Ascending aorta (tissue), 2 donors: ENCODE data around the gene BCL6B. TPM values are rescaled to one million over a fixed set of nuclear protein-coding genes. Genes with fewer than 3 reads are reported as not detected.

ENCODE experiments used
- DNase-seq, 2 donors: peaks; one replicate each; pipeline ENCODE4 v3.0.0-alpha.2; 2019; ENCODE audit warnings: low spot score in 2 of 2
- H3K27ac ChIP-seq, 2 donors: fragments of 200-600 bp; sonication (generic); one replicate each; pipeline ENCODE4 v1.5.1; 2016 to 2017; ENCODE audit warnings: mild to moderate bottlenecking in 1 of 2
- H3K27me3 ChIP-seq: fragments of 200-600 bp; sonication (generic); one replicate; pipeline ENCODE4 v1.5.1; 2017
- H3K36me3 ChIP-seq, 2 donors: fragments of 200-600 bp; sonication (generic); one replicate each; pipeline ENCODE4 v1.5.1; 2016
- H3K4me1 ChIP-seq, 2 donors: fragments of 200-600 bp; sonication (generic); one replicate each; pipeline ENCODE4 v1.5.1; 2016 to 2017; ENCODE audit warnings: mild to moderate bottlenecking in 1 of 2
- H3K4me3 ChIP-seq, 2 donors: fragments of 200-600 bp; sonication (generic); one replicate each; pipeline ENCODE4 v1.5.1; 2016 to 2017; ENCODE audit warnings: mild to moderate bottlenecking in 1 of 2
- H3K9me3 ChIP-seq, 2 donors: fragments of 200-600 bp; sonication (generic); one replicate each; pipeline ENCODE4 v1.5.1; 2016
- intact Hi-C: fragments of 100-400 bp; cut with DNase I; formaldehyde crosslinking; loops from one replicate; pipeline ENCODE4 v1.15.1; 2023
- total RNA-seq: library from RNA; depleted of rRNA; stranded (reverse); fragments of >200 nt; gene quantifications from one replicate; pipeline ENCODE4 v1.1.0, GENCODE V29; 2016
- TF ChIP-seq, protein P1 (sequence below), 3 experiments: fragments of 200-600 bp in 2 of 3; fragments of 450-650 bp in 1 of 3; sonication (generic) in 2 of 3; IDR thresholded peaks; one replicate each; pipeline ENCODE4 v1.5.1; 2016 to 2019; ENCODE audit warnings: antibody characterized with exemption in 3 of 3, mild to moderate bottlenecking in 1 of 3, moderate library complexity in 1 of 3

Gene BCL6B
- total RNA-seq, 1 donor from 2014 or later: 16.4 TPM

DNA sequence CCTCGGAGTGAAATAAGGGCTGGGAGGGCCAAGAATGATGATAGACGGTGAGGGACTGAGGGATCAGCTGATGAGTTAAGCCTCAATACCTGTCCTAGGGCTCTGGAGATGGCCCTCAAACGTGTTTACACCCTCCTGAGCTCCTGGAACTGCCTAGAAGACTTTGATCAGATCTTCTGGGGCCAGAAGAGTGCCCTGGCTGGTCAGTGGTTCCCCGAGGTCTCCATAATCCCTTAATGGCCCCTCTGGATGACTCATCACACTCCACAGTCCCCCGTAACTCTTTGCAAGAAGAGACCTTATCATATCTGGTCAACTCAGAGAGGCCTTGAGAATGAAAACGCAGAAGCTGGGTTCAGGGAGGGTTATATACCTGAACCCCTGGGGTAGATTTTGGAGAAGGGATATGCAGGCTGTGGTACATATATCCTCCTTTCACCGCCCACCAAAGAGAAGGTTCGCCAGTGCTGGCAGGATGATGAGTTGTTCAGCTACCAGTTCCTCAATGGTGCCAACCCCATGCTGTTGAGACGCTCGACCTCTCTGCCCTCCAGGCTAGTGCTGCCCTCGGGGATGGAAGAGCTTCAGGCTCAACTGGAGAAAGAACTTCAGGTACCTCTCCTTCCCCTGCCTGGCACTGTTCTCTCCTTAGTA lies 23.9 kb upstream of the BCL6B start:
- Histone ChIP-seq H3K4me1 (peaks cover 7 to 8% of the 10 kb centered on the region in 2 donors), H3K4me3 (no peak overlapping the region), H3K27me3 (no peaks in the 10 kb centered on the region), H3K36me3 (peaks cover 48 to 62% of the 10 kb centered on the region in 2 donors), H3K27ac (no peak overlapping the region), H3K9me3 (no peaks in the 10 kb centered on the region)
- DNase-seq: no peak
- TF ChIP-seq, protein P1, sequence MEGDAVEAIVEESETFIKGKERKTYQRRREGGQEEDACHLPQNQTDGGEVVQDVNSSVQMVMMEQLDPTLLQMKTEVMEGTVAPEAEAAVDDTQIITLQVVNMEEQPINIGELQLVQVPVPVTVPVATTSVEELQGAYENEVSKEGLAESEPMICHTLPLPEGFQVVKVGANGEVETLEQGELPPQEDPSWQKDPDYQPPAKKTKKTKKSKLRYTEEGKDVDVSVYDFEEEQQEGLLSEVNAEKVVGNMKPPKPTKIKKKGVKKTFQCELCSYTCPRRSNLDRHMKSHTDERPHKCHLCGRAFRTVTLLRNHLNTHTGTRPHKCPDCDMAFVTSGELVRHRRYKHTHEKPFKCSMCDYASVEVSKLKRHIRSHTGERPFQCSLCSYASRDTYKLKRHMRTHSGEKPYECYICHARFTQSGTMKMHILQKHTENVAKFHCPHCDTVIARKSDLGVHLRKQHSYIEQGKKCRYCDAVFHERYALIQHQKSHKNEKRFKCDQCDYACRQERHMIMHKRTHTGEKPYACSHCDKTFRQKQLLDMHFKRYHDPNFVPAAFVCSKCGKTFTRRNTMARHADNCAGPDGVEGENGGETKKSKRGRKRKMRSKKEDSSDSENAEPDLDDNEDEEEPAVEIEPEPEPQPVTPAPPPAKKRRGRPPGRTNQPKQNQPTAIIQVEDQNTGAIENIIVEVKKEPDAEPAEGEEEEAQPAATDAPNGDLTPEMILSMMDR (IDR thresholded peaks at IDR 0.05): no peak
- intact Hi-C loops: no loop called here

DNA sequence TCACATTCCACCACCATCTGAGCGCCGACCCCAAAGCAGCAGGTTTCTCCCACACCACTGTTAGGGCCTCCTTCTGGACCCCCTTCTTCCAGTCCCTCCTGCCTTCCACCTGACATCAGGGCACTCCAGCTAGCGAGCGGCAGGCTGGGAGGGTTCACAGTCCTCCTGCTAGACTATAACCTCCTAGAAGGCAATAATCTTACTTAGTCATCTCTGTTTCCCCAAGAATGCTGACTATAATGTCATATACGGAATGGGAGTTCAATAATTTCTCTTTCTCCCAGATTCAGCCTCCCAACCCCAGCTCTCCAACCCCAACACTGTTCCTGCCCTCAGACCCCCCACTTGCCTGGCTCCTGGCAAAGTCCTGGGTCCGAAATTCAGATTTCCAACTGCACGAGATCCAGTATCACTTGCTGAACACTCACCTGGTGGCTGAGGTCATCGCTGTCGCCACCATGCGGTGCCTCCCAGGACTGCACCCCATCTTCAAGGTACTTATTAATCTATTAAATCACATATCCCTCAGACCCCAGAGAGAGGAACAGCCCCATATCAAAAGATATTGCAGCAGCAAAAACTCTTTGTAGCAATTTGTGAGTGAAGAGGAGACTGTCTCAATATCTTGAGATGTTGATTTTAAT lies 21.4 kb upstream of the BCL6B start:
- Histone ChIP-seq H3K27me3 (no peaks in the 10 kb centered on the region), H3K27ac (no peak overlapping the region), H3K9me3 (no peaks in the 10 kb centered on the region), H3K36me3 (peaks cover 48 to 61% of the 10 kb centered on the region in 2 donors), H3K4me3 (no peak overlapping the region), H3K4me1 (no peaks in the 10 kb centered on the region)
- DNase-seq: no peak
- TF ChIP-seq, protein P1 (IDR thresholded peaks at IDR 0.05): peak in 2 of 3 experiments; percentile 22 to 45
- intact Hi-C loops: loop anchor here (5.0 kb wide), 1 partner anchor 334 kb away; no protein-coding TSS in a partner anchor

DNA sequence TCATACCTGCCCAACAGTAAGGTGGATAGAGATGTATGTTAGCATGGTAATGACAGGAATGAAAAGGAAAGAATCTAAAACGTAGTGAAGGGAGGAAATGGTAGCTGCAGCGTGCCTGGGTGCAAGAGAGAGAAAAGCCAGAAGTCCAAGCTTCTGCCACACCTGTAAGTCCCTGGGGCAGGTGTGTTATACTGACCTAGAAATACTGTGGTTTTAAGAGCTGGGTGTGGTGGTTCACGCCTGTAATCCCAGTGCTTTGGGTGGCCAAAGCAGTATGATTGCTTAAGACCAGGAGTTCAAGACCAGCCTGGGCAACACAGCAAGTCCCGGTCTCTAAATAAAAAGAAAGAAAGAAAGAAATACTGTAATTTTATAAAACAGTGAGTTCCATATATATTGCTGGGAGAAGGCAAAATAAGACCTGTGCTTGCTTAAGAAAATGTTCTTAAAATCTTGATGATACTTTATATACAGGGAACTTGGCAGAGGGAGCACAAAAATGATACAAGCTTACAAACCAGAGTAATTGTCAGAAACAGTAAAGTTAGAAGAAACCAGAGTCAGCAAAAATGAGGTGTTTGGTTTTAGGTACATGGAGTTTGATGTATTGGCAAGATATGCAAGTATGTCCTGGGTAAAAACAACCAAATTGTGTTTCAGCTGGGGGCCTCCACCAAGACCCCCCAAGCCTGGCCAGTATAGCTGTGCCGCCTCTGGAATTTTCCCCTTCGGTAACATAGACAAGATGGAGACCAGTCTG lies 20.4 kb upstream of the BCL6B start:
- peaks cover 48 to 54% of the 10 kb centered on the region in 2 donors for H3K36me3 ChIP-seq
- TF ChIP-seq, protein P1 (IDR thresholded peaks at IDR 0.05): no peak
- H3K4me3 ChIP-seq: no peak overlapping the region
- intact Hi-C loops: loop anchor here (1.0 to 5.0 kb wide), 2 partner anchors 87 to 335 kb away; no protein-coding TSS in a partner anchor
- H3K27me3 ChIP-seq: no peaks in the 10 kb centered on the region
- no peak for DNase-seq
- H3K27ac ChIP-seq: no peak overlapping the region
- no peaks in the 10 kb centered on the region for H3K4me1 ChIP-seq
- H3K9me3 ChIP-seq: no peaks in the 10 kb centered on the region

DNA sequence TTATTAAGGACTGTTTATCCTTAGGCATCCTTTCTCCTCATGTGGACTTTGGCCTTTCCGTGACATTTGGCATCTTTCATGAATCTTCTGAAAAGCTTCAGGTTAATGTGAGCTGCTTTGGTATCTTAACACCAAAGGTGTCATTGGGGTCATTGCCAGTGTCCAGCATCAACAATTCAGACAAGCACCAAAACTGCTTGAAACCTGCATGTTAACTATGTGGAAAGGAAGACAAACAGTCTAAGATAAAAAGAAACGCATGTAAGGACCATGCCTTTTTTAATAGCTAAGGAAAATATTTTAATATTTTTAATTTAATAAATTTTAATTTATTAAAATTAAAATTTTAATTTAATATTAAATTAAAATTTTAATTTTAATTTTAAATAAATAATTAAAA lies 19.1 kb upstream of the BCL6B start:
- peaks cover 43% of the 10 kb centered on the region in 2 donors for H3K36me3 ChIP-seq
- no peak for DNase-seq
- TF ChIP-seq, protein P1 (IDR thresholded peaks at IDR 0.05): no peak

DNA sequence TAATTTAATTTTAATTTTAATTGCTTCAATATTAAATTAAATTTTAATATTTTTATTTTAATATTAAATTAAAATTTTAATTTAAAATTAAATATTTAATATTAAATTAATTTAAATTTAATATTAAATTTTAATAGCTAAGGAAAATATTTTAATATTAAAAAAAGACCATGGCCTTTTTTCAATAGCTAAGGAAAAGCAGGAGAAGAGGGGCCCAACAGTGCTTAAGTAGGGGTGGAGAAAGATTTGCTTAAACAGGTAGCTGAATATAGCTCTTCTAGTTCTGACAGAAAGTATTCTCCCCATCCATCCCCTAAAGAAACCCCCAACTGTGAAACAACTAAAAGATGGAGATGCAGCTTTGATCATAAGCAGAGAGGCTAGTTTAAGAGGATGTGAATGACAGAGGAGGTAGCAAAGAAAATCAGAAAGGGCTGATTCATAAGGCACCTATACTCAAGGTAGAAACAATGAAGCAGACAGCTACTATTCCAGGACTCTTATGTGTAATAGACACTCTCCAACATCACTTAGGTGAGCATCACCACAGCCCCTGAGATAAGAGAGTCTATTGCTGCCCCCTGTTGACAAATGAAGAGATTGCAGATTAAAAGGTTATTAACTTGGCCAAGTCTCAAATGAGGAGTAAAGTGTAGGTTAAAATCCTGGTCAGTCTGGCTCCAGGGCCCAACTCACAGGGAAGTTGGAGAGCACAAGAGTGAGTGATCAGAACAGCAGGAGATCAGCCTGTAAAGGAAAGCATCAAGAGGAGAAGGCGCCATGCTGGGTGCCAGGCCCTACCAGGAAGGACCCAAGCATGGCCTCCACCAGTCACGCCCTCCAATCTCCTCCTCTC lies 18.2 kb upstream of the BCL6B start:
- Histone ChIP-seq H3K9me3 (no peaks in the 10 kb centered on the region), H3K4me1 (no peaks in the 10 kb centered on the region), H3K4me3 (no peak overlapping the region), H3K27ac (no peak overlapping the region), H3K27me3 (no peaks in the 10 kb centered on the region), H3K36me3 (peaks cover 34 to 37% of the 10 kb centered on the region in 2 donors)
- DNase-seq: no peak
- TF ChIP-seq, protein P1 (IDR thresholded peaks at IDR 0.05): peak; percentile 47 to 60 (median 48)
- intact Hi-C loops: loop anchor here (5.0 kb wide), 1 partner anchor 337 kb away; no protein-coding TSS in a partner anchor

More for the DNA sequence above, 19.1 kb upstream of the BCL6B start:
- H3K27ac ChIP-seq: no peak overlapping the region
- intact Hi-C loops: loop anchor here (1.0 to 5.0 kb wide), 2 partner anchors 88 to 336 kb away; no protein-coding TSS in a partner anchor
- H3K9me3 ChIP-seq: no peaks in the 10 kb centered on the region
- H3K4me1 ChIP-seq: no peaks in the 10 kb centered on the region
- H3K27me3 ChIP-seq: no peaks in the 10 kb centered on the region
- no peak overlapping the region for H3K4me3 ChIP-seq
